GM21723 (cell line): ENCODE measurements around the gene VPS8.

Experiments
- ATAC-seq: cut with Tn5 transposase; IDR thresholded peaks from one replicate; pipeline ENCODE4 v1.9.1; 2021; ENCODE audit warnings: mild to moderate bottlenecking, moderate library complexity; ENCODE audit not compliant: unreplicated experiment

Gene VPS8

DNA sequence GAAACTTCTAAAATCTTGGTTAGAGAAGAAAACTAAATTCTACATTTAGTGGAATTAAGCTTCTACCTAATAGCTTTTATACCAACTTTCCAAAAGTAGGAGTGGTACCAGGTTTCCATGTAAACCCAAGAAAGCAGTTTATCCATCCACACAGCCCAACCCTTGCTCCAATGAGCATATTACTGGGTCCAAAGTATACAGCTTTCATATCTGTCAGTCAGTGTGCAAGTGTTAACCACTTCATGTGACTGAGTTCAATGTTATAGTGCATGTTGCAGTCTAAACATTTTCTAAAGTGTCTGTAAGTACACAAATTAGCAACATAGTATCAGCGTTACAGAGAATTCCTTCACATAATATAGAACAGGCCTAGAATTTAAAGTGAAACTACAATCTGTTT is 267.7 kb downstream of the VPS8 start:
- ATAC-seq: no peak

GRCh38 chr3:185081521-185081920 is 269.6 kb downstream of the VPS8 start:
- ATAC-seq: no peak

- ATAC-seq: no peak
These were observed 270.2 kb downstream of the VPS8 start for GRCh38 chr3:185082149-185082548.

GRCh38 chr3:185082829-185083228 is 270.9 kb downstream of the VPS8 start:
- ATAC-seq: no peak

DNA sequence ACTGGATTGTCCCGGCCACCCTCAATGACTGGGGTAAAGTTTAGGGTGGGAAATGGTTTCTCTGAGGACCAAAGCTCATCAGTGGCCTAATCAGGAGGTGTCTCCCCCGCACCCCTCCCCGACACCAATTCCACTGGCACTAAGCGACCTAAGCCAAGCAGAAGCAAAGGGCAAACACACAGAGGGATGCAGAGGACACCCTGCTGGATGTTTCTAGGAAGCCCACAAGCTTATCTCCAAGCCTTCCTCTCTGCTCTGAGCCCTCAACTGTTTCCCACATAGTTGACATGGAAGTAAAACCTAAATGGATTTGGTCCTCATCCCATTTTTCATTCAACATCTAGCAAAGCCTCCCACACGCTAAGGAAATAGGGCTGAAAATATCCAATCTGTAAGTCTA is 272.4 kb downstream of the VPS8 start:
- no peak for ATAC-seq

- no peak for ATAC-seq
These were observed 272.9 kb downstream of the VPS8 start for GRCh38 chr3:185084901-185085300.

DNA sequence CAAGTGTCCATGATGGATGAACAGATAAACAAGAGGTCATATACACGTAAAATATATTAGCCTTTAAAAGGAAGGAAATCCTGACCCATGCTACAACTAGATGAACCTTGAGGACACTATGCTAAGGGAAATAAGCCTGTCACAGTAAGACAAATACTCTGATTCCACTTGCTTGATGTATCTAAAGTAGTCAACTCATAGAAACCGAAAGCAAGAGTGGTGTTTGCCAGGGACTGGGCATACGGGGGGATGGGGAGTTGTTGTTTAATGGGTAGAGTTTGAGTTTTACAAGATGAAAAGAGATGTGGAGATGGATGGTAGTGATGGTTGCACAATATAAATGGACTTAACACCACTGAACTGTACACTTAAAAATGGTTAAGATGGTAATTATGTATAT is 275.5 kb downstream of the VPS8 start:
- no peak for ATAC-seq

GRCh38 chr3:185089343-185089742 is 277.4 kb downstream of the VPS8 start:
- ATAC-seq: no peak

DNA sequence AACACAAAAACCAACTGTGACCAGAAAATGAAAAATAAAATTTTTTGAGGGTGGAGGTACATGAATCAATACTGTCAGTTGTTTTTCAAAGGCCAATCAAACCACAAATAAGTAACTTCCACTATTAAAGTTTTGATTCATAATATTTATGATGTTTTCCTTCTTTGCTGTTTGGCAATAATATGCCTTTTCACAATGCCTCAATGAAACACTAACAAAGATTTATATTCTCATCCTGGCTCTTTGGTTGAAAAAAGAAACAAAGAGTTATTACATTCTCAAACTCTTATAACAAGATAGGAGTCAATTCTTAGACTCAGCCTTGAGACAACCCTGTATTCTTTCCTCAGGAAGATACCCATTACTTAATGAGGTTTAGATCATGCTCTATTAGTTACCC is 277.8 kb downstream of the VPS8 start:
- ATAC-seq: no peak

DNA sequence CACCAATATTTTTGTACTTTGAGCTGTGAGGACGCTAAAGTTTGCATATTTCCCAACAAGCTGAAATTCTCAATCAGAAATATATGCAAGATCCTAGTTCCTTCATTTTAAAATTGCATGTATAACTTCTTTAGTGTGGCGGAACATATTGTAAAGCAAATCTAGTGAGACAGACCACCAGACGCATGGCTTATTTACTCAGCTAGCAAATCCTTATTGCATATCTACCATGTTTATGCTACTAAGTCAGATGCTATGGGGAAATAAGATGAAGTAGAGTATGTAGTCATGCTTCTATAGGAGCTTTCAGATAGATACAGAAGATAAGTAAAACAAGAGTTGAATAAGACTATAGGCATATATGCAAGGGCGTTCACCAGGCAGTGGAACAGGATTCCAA is 278.8 kb downstream of the VPS8 start:
- ATAC-seq: no peak

DNA sequence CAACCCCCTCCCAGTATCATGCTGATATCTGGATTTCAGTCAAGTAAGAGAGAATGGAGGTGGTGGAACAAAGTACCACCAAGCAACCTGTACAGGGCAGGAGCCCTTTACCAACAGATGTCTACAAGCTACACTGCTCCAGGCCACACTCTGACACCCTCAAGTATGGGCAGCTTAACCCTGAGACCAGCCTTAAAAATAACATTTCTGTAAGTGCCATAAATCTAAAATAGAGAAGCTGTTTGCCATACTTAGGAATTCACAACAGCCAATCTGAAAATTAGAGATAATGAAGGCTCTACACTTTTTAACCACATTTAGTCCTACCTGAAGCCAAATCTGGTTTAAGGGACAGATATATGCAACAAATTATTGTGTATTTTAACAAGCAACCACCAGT is 281.1 kb downstream of the VPS8 start:
- no peak for ATAC-seq

DNA sequence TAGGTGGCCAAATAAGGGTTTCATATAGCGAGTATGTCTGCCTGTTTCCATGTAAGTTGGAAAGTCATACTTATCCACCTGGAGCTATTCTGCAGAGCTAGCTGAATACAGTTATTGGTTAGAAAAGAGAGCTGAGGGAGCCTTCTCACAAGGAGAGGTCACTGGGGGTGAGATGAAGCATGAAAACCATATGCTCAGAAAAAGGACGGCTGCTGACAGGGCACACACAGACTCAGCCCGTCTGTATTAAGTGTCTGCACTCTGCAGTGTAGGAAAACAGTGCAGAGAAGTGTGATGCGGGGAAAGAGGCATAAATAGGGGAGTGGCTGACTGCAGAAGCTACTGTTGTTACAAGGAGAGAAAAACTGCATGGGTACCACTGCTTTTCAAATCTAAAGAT is 282.7 kb downstream of the VPS8 start:
- no peak for ATAC-seq
